Midbrain (tissue), 1 donor: Measurements from ENCODE around the gene ADRB2.
"Not testable (repeated sequence)": the region's sequence is repeated elsewhere in the genome, so short reads cannot be mapped to it uniquely, and the experiment has no call there.

ENCODE experiments used
- DNase-seq: peaks from one replicate; lab custom pipeline; 2025; lab: John Stamatoyannopoulos, UW

Gene ADRB2

GRCh38 chr5:148856009-148856367 lies 29.6 kb downstream of the ADRB2 start:
- no peak for DNase-seq

- DNase-seq = no peak
Measured at GRCh38 chr5:148856424-148856823, 30.0 kb downstream of the ADRB2 start.

GRCh38 chr5:148857474-148857873 lies 31.1 kb downstream of the ADRB2 start:
- DNase-seq = no peak

GRCh38 chr5:148858106-148858505 lies 31.7 kb downstream of the ADRB2 start:
- DNase-seq = no peak

GRCh38 chr5:148858547-148858946 lies 32.1 kb downstream of the ADRB2 start:
- no peak for DNase-seq

- no peak for DNase-seq
Measured at GRCh38 chr5:148859703-148860102, 33.3 kb downstream of the ADRB2 start.

- DNase-seq = no peak
Measured at GRCh38 chr5:148860599-148860998, 34.2 kb downstream of the ADRB2 start.

GRCh38 chr5:148861088-148861487 lies 34.7 kb downstream of the ADRB2 start:
- no peak for DNase-seq

GRCh38 chr5:148861696-148862095 lies 35.3 kb downstream of the ADRB2 start:
- DNase-seq = no peak

GRCh38 chr5:148864113-148864841 lies 37.9 kb downstream of the ADRB2 start:
- DNase-seq = no peak

- DNase-seq = no peak
Measured at GRCh38 chr5:148866024-148866423, 39.6 kb downstream of the ADRB2 start.

GRCh38 chr5:148873120-148873519 lies 46.7 kb downstream of the ADRB2 start:
- no peak for DNase-seq

- no peak for DNase-seq
Measured at GRCh38 chr5:148873690-148874485, 47.5 kb downstream of the ADRB2 start.

- no peak for DNase-seq
Measured at GRCh38 chr5:148875205-148875875, 48.9 kb downstream of the ADRB2 start.

- not testable (repeated sequence) for DNase-seq
Measured at GRCh38 chr5:148877436-148877835, 51.0 kb downstream of the ADRB2 start.
